ENCODE measurements around the gene EFCC1. TPM values are rescaled to one million over a fixed set of nuclear protein-coding genes. Genes with fewer than 3 reads are reported as not detected.

Gene EFCC1
- total RNA-seq, 1 experiment from 2014 or later: not detected

DNA sequence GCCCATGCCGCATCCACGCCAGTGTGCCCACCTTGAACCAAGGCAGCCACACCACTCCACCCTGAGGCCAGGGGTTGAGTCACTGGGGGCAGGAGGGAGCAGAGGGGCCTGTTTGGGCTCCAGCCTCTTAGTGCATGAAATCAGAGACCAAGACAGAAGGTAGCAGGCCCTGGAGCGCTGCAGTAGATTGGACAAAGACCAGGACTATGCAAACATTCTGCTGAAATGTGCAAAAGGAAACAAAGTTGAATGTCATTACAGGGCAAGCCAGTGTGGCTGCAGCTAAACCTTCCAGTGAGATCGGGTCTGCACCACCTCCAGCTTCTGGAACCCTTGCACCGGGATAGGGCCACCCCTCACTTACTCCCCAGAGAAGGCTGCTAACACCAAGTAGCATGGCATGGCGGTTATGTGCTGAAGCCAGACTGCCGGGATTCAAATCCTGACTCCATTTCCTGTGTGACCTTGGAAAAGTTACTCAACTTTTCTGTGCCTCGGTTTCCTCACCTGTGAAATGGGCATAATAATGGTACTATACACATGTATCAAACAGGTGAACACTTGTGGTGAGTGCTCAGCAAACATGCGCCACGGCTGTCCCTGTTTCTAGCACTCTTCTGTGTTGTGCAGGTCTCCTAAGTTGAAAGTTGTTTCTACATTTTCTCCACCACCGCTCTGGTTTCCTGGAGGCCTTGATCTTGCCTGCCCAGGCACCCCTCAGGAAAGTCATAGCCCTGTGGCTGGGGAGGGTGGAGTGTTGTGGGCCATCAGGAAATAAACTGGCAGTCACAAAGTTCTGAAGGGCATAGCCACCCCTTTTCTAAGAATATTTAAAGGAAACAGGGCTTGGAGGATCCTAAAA is 34.5 kb downstream of the EFCC1 start:
- Histone ChIP-seq H3K4me1 (ENCODE audit: insufficient read depth, low read length, poor library complexity, severe bottlenecking) (peaks cover 3% of the 10 kb centered on the region), H3K36me3 (ENCODE audit: insufficient read depth, low read length, poor library complexity, severe bottlenecking) (no peaks in the 10 kb centered on the region), H3K4me3 (ENCODE audit: low read depth, low read length, poor library complexity, severe bottlenecking) (no peak overlapping the region), H3K27ac (ENCODE audit: low read depth, low read length, poor library complexity, severe bottlenecking) (no peak overlapping the region), H3K9me3 (ENCODE audit: low read depth, low read length, poor library complexity, severe bottlenecking) (no peaks in the 10 kb centered on the region), H3K27me3 (replicated peaks; ENCODE audit: insufficient read depth, low read depth, low read length, poor library complexity) (no peaks in the 10 kb centered on the region)
- intact Hi-C loops (cut with micrococcal nuclease; ENCODE audit: unreplicated experiment): no loop called here
- DNase-seq (ENCODE audit: low spot score): no peak
- no peak for TF ChIP-seq EZH2 (IDR thresholded peaks at IDR 0.05; ENCODE audit: borderline replicate concordance, low read depth, low read length, poor library complexity, severe bottlenecking)
- TF ChIP-seq, protein P1, sequence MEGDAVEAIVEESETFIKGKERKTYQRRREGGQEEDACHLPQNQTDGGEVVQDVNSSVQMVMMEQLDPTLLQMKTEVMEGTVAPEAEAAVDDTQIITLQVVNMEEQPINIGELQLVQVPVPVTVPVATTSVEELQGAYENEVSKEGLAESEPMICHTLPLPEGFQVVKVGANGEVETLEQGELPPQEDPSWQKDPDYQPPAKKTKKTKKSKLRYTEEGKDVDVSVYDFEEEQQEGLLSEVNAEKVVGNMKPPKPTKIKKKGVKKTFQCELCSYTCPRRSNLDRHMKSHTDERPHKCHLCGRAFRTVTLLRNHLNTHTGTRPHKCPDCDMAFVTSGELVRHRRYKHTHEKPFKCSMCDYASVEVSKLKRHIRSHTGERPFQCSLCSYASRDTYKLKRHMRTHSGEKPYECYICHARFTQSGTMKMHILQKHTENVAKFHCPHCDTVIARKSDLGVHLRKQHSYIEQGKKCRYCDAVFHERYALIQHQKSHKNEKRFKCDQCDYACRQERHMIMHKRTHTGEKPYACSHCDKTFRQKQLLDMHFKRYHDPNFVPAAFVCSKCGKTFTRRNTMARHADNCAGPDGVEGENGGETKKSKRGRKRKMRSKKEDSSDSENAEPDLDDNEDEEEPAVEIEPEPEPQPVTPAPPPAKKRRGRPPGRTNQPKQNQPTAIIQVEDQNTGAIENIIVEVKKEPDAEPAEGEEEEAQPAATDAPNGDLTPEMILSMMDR (conservative IDR thresholded peaks at IDR 0.05; ENCODE audit: low read depth, low read length): no peak
- CTCF ChIA-PET: no interaction called here
- no TSS peak for BruUV-seq (replicated peaks)
- POLR2A ChIA-PET (ENCODE audit: low non-redundant PET): no interaction called here

DNA sequence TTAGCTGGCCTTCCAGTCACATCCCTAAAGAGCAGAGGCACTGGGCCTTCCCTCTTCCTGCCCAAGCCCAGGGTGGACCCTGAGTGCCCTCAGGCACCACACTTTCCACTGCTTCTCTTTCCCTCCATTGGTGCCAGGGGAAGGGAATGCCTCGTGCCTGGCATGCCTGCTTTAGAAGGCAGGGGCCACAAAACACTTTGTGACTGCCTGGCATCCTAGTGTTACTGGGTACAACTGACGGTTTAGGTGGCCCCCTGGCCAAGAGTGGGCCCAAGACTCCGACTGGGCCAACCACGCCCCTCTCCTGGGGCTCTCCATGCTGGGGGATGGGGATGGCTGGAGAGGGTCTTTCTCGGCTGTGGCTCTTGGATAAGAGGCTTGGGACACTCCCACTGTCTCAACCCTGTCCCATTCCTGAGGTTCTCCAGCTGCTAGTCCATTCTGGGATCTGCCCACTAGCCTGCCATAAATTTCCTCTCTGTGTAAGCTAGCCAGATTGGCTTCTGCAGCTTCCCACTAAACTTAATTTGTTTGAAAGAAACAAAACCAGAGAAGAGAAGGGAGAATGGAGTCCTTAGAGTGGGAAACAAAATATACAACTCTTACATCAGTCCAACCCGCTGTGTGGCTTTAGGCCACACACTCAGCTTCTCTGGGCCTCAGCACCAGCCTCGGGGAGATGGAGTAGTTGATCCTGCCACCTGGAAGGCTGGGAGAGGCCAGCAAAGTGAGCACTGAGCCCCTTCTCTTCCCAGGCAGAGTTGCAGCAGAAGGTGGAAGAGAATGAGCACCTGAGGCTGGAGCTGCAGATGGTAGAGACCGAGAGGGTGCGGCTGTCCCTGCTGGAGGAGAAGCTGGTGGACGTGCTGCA is 35.4 kb downstream of the EFCC1 start:
- Histone ChIP-seq H3K9me3 (ENCODE audit: low read depth, low read length, poor library complexity, severe bottlenecking) (no peaks in the 10 kb centered on the region), H3K4me1 (ENCODE audit: insufficient read depth, low read length, poor library complexity, severe bottlenecking) (peaks cover 3% of the 10 kb centered on the region), H3K27ac (ENCODE audit: low read depth, low read length, poor library complexity, severe bottlenecking) (no peak overlapping the region), H3K36me3 (ENCODE audit: insufficient read depth, low read length, poor library complexity, severe bottlenecking) (no peaks in the 10 kb centered on the region), H3K4me3 (ENCODE audit: low read depth, low read length, poor library complexity, severe bottlenecking) (no peak overlapping the region), H3K27me3 (replicated peaks; ENCODE audit: insufficient read depth, low read depth, low read length, poor library complexity) (no peaks in the 10 kb centered on the region)
- BruUV-seq (replicated peaks): no TSS peak
- no peak for TF ChIP-seq EZH2 (IDR thresholded peaks at IDR 0.05; ENCODE audit: borderline replicate concordance, low read depth, low read length, poor library complexity, severe bottlenecking)
- TF ChIP-seq, protein P1 (conservative IDR thresholded peaks at IDR 0.05; ENCODE audit: low read depth, low read length): no peak
- intact Hi-C loops (cut with micrococcal nuclease; ENCODE audit: unreplicated experiment): no loop called here
- CTCF ChIA-PET: interaction anchor here (0.6 kb wide), 1 partner anchor 67 kb away, joined by 3 read pairs; no protein-coding TSS in a partner anchor
- DNase-seq (ENCODE audit: low spot score): no peak
- POLR2A ChIA-PET (ENCODE audit: low non-redundant PET): no interaction called here

DNA sequence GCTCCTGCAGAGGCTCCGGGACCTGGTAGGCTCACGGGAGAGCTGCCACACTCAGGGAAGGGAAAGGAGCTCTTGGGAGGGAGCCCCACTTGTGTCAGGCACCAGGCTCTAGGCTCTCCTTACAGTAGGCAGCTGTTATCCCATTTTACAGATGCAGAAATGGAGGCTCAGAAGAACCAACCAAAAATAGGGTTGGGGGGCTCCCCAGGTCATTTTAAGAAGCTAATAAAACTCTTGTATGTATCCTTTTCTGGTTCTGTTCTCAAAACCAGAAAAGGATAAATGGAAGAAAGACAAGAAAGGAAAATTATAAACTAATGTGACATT is 36.0 kb downstream of the EFCC1 start:
- Histone ChIP-seq H3K4me3 (ENCODE audit: low read depth, low read length, poor library complexity, severe bottlenecking) (no peak overlapping the region), H3K27ac (ENCODE audit: low read depth, low read length, poor library complexity, severe bottlenecking) (no peak overlapping the region), H3K9me3 (ENCODE audit: low read depth, low read length, poor library complexity, severe bottlenecking) (no peaks in the 10 kb centered on the region), H3K36me3 (ENCODE audit: insufficient read depth, low read length, poor library complexity, severe bottlenecking) (no peaks in the 10 kb centered on the region), H3K27me3 (replicated peaks; ENCODE audit: insufficient read depth, low read depth, low read length, poor library complexity) (no peaks in the 10 kb centered on the region), H3K4me1 (ENCODE audit: insufficient read depth, low read length, poor library complexity, severe bottlenecking) (peaks cover 3% of the 10 kb centered on the region)
- TF ChIP-seq, protein P1 (conservative IDR thresholded peaks at IDR 0.05; ENCODE audit: low read depth, low read length): no peak
- no peak for TF ChIP-seq EZH2 (IDR thresholded peaks at IDR 0.05; ENCODE audit: borderline replicate concordance, low read depth, low read length, poor library complexity, severe bottlenecking)
- no peak for DNase-seq (ENCODE audit: low spot score)
- POLR2A ChIA-PET (ENCODE audit: low non-redundant PET): no interaction called here
- no TSS peak for BruUV-seq (replicated peaks)
- CTCF ChIA-PET: no interaction called here
- intact Hi-C loops (cut with micrococcal nuclease; ENCODE audit: unreplicated experiment): no loop called here
